ENCODE data around the gene METTL8. TPM values are rescaled to one million over a fixed set of nuclear protein-coding genes. Genes with fewer than 3 reads are reported as not detected.

Gene METTL8
- total and polyA plus RNA-seq, 4 experiments from 2014 or later = 11.2 to 22.1 (median 18.4) TPM

- POLR2A ChIA-PET (ENCODE audit: partially characterized antibody) = interaction anchor here (1.2 kb wide), 1 partner anchor 161 kb away, joined by 3 read pairs; no protein-coding TSS in a partner anchor
These were observed 113.1 kb downstream of the METTL8 start for GRCh38 chr2:171320731-171321130.

DNA sequence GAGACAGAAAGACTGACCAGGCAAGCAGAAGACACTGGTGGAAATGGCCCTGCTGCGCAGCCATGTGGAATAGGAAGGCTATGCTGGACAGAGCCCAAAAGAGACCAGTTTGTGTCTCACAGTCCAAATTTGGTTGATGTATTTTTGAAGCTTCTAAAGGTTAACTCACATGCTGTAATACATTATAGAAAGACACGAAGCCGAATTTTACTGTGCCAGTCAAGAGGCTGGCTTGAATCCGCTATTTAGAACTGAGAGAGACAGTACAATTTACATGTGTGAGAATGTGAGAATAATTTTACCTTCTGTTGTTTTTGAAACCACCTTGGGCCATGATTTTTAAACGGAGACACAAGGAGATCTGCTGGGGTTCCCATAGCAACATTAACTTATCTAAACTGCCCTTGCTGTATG lies 113.6 kb downstream of the METTL8 start:
- CTCF ChIA-PET (ENCODE audit: partially characterized antibody) = interaction anchor here (1.4 kb wide), 1 partner anchor 233 kb away, joined by 4 read pairs; no protein-coding TSS in a partner anchor
- Histone ChIP-seq H3K36me3 (ENCODE audit: insufficient read depth, low read length) (no peaks in the 10 kb centered on the region), H3K27me3 (ENCODE audit: insufficient read depth, low read length) (no peaks in the 10 kb centered on the region), H3K4me1 (ENCODE audit: insufficient read depth, low read length) (peaks cover 44% of the 10 kb centered on the region), H3K9me3 (ENCODE audit: control insufficient read depth in 1 of 2, low read length in 2 of 2) (no peaks in the 10 kb centered on the region), H3K27ac (ENCODE audit: low read depth, low read length) (no peak overlapping the region), H3K4me3 (ENCODE audit: low read length in 2 of 2) (no peak overlapping the region)
- POLR2A ChIA-PET (ENCODE audit: partially characterized antibody) = interaction anchor here (1.2 to 2.4 kb wide), 2 partner anchors 159 to 160 kb away, joined by 3 to 9 read pairs; partner anchors contain the start of gene TLK1
- intact Hi-C loops (cut with micrococcal nuclease) = no loop called here
- DNase-seq = no peak
- Mint-ChIP-seq H3K27me3 (no peaks in the 10 kb centered on the region), H3K4me3 (peak overlapping the region in 6 of 8 donors; percentile 40 to 81 (median 62)), H3K36me3 (peaks cover 8 to 14% of the 10 kb centered on the region in 2 donors), H3K4me1 (peaks cover 42 to 54% (median 50%) of the 10 kb centered on the region in 4 donors), H3K9me3 (no peaks in the 10 kb centered on the region), H3K27ac (peak overlapping the region; percentile 33 to 94 (median 75))

More at GRCh38 chr2:171320731-171321130, 113.1 kb downstream of the METTL8 start:
- H3K9me3 Mint-ChIP-seq = no peaks in the 10 kb centered on the region
- Histone ChIP-seq H3K27ac (ENCODE audit: low read depth, low read length) (no peak overlapping the region), H3K4me3 (ENCODE audit: low read length in 2 of 2) (no peak overlapping the region), H3K4me1 (ENCODE audit: insufficient read depth, low read length) (peaks cover 50% of the 10 kb centered on the region), H3K36me3 (ENCODE audit: insufficient read depth, low read length) (no peaks in the 10 kb centered on the region), H3K9me3 (ENCODE audit: control insufficient read depth in 1 of 2, low read length in 2 of 2) (no peaks in the 10 kb centered on the region), H3K27me3 (ENCODE audit: insufficient read depth, low read length) (no peaks in the 10 kb centered on the region)
- peaks cover 43 to 59% (median 51%) of the 10 kb centered on the region in 4 donors for H3K4me1 Mint-ChIP-seq
- no peaks in the 10 kb centered on the region for H3K27me3 Mint-ChIP-seq
- CTCF ChIA-PET (ENCODE audit: partially characterized antibody) = interaction anchor here (1.1 to 1.4 kb wide), 3 partner anchors 13 to 234 kb away, joined by 3 to 4 read pairs (median 3); no protein-coding TSS in a partner anchor
- peak overlapping the region in 2 of 8 donors; percentile 17 to 31 for H3K4me3 Mint-ChIP-seq
- intact Hi-C loops (cut with micrococcal nuclease) = no loop called here
- DNase-seq = no peak
- peaks cover 8 to 14% of the 10 kb centered on the region in 2 donors for H3K36me3 Mint-ChIP-seq
- peak overlapping the region; percentile 6 to 82 (median 66) for H3K27ac Mint-ChIP-seq

GRCh38 chr2:171319164-171319810 lies 114.5 kb downstream of the METTL8 start:
- intact Hi-C loops (cut with micrococcal nuclease) = loop anchor here (2.0 to 5.0 kb wide), 3 partner anchors 72 to 347 kb away; partner anchors contain the start of gene TLK1
- POLR2A ChIA-PET (ENCODE audit: partially characterized antibody) = interaction anchor here (0.6 to 2.4 kb wide), 4 partner anchors 8 to 165 kb away, joined by 3 to 16 read pairs (median 6); partner anchors contain the start of gene TLK1

DNA sequence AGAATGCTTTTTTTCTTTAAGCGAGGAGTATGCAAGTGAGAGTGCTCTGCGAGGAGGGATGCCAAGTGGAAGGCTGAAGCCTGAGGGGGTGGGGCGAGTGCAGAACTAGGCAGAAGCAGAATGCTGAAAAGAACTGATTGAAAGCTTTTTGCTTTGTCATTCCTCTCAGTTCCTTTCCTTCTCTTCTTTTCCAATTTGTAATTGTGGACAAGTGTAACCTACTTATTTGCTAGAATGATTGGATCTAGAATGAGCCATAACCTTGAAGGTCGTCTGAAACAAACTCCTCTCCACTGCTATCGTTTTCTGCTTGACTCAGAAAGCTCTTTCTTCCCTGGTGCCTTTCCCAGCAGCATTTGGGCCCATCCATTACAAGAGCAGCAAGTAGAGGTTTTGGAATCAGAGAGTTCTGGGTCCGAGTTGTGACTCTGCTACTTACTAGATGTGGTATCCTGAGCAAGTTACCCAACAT lies 115.3 kb downstream of the METTL8 start:
- POLR2A ChIA-PET (ENCODE audit: partially characterized antibody) = interaction anchor here (0.6 to 2.4 kb wide), 4 partner anchors 9 to 157 kb away, joined by 3 to 16 read pairs (median 6); partner anchors contain the start of gene TLK1
- intact Hi-C loops (cut with micrococcal nuclease) = loop anchor here (2.0 to 5.0 kb wide), 3 partner anchors 71 to 346 kb away; partner anchors contain the start of gene TLK1
- H3K27me3 ChIP-seq (ENCODE audit: insufficient read depth, low read length) = no peaks in the 10 kb centered on the region
- peak overlapping the region; percentile 43 to 90 (median 71) for H3K27ac Mint-ChIP-seq
- no peak overlapping the region for H3K4me3 ChIP-seq (ENCODE audit: low read length in 2 of 2)
- peaks cover 3 to 5% of the 10 kb centered on the region in 2 donors for H3K36me3 Mint-ChIP-seq
- H3K4me1 Mint-ChIP-seq = peaks cover 40 to 44% (median 43%) of the 10 kb centered on the region in 4 donors
- H3K9me3 Mint-ChIP-seq = peaks cover 0 to 3% (median 0%) of the 10 kb centered on the region in 8 donors
- H3K27me3 Mint-ChIP-seq = no peaks in the 10 kb centered on the region
- DNase-seq = no peak
- H3K27ac ChIP-seq (ENCODE audit: low read depth, low read length) = no peak overlapping the region
- H3K36me3 ChIP-seq (ENCODE audit: insufficient read depth, low read length) = no peaks in the 10 kb centered on the region
- peaks cover 43% of the 10 kb centered on the region for H3K4me1 ChIP-seq (ENCODE audit: insufficient read depth, low read length)
- CTCF ChIA-PET (ENCODE audit: partially characterized antibody) = interaction anchor here (0.8 to 2.8 kb wide), 3 partner anchors 8 to 157 kb away, joined by 3 to 13 read pairs (median 4); no protein-coding TSS in a partner anchor
- no peaks in the 10 kb centered on the region for H3K9me3 ChIP-seq (ENCODE audit: control insufficient read depth in 1 of 2, low read length in 2 of 2)
- H3K4me3 Mint-ChIP-seq = peak overlapping the region in 7 of 8 donors; percentile 6 to 82 (median 69)

More at GRCh38 chr2:171319164-171319810, 114.5 kb downstream of the METTL8 start:
- Mint-ChIP-seq H3K4me3 (peak overlapping the region; percentile 66 to 82 (median 77)), H3K36me3 (peaks cover 7 to 13% of the 10 kb centered on the region in 2 donors), H3K27ac (peak overlapping the region; percentile 43 to 94 (median 77)), H3K4me1 (peaks cover 41 to 51% (median 48%) of the 10 kb centered on the region in 4 donors), H3K27me3 (no peaks in the 10 kb centered on the region), H3K9me3 (no peaks in the 10 kb centered on the region)
- DNase-seq = peak; percentile 47 to 75 (median 56)
- CTCF ChIA-PET (ENCODE audit: partially characterized antibody) = interaction anchor here (0.7 to 2.8 kb wide), 3 partner anchors 7 to 18 kb away, joined by 3 to 13 read pairs (median 4); no protein-coding TSS in a partner anchor
- H3K27me3 ChIP-seq (ENCODE audit: insufficient read depth, low read length) = no peaks in the 10 kb centered on the region
- H3K36me3 ChIP-seq (ENCODE audit: insufficient read depth, low read length) = no peaks in the 10 kb centered on the region
- no peaks in the 10 kb centered on the region for H3K9me3 ChIP-seq (ENCODE audit: control insufficient read depth in 1 of 2, low read length in 2 of 2)
- H3K4me1 ChIP-seq (ENCODE audit: insufficient read depth, low read length) = peaks cover 43% of the 10 kb centered on the region
- peak overlapping the region; percentile 37 for H3K27ac ChIP-seq (ENCODE audit: low read depth, low read length)
- no peak overlapping the region for H3K4me3 ChIP-seq (ENCODE audit: low read length in 2 of 2)

DNA sequence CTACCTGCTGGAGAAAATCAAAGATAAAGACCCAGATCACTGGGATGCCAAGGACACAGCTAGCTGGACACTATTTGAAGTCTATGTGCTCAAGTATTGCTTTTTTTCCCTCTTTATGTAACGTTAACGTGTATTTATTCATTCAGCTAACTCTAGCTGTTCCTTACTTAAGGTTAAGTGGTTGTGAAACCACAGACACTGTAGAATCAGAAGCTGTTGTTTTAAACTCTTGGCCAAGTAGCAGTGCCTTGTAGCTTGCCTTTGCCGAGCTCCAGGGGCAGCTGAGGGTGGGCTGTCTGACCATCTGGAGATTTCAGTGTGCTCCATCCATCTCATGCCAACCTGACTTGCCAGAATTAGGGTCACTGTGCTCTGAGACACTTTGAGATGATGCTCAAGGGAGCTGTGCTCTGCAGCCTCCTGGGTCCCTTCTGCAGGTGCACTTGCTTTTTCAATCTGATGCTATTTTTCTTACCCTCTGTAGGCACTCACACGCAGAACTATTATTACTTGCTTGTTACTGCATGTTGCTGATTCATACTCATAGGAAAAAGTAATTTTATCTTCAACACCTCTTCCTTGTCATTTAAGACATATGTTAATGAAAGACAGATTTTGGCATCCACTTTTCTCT lies 116.2 kb downstream of the METTL8 start:
- Mint-ChIP-seq H3K4me3 (peak overlapping the region in 3 of 8 donors; percentile 4 to 24 (median 13)), H3K4me1 (peaks cover 40 to 44% (median 42%) of the 10 kb centered on the region in 4 donors), H3K27ac (peak overlapping the region in 6 of 7 donors; percentile 13 to 59 (median 36)), H3K36me3 (peaks cover 3 to 4% of the 10 kb centered on the region in 2 donors), H3K27me3 (no peaks in the 10 kb centered on the region), H3K9me3 (peaks cover 0 to 3% (median 0%) of the 10 kb centered on the region in 8 donors)
- peaks cover 43% of the 10 kb centered on the region for H3K4me1 ChIP-seq (ENCODE audit: insufficient read depth, low read length)
- no peaks in the 10 kb centered on the region for H3K36me3 ChIP-seq (ENCODE audit: insufficient read depth, low read length)
- intact Hi-C loops (cut with micrococcal nuclease) = loop anchor here (2.0 to 5.0 kb wide), 3 partner anchors 70 to 345 kb away; partner anchors contain the start of gene TLK1
- H3K27me3 ChIP-seq (ENCODE audit: insufficient read depth, low read length) = no peaks in the 10 kb centered on the region
- H3K4me3 ChIP-seq (ENCODE audit: low read length in 2 of 2) = no peak overlapping the region
- ChIA-PET CTCF (ENCODE audit: partially characterized antibody) (interaction anchor here (0.8 to 2.8 kb wide), 3 partner anchors 9 to 156 kb away, joined by 3 to 13 read pairs (median 3); no protein-coding TSS in a partner anchor), POLR2A (ENCODE audit: partially characterized antibody) (interaction anchor here (0.6 to 2.4 kb wide), 6 partner anchors 10 to 1236 kb away, joined by 3 to 16 read pairs (median 3); partner anchors contain the start of gene TLK1)
- no peak overlapping the region for H3K27ac ChIP-seq (ENCODE audit: low read depth, low read length)
- no peaks in the 10 kb centered on the region for H3K9me3 ChIP-seq (ENCODE audit: control insufficient read depth in 1 of 2, low read length in 2 of 2)
- no peak for DNase-seq

- Histone ChIP-seq H3K36me3 (ENCODE audit: insufficient read depth, low read length) (no peaks in the 10 kb centered on the region), H3K27ac (ENCODE audit: low read depth, low read length) (no peak overlapping the region), H3K27me3 (ENCODE audit: insufficient read depth, low read length) (no peaks in the 10 kb centered on the region), H3K9me3 (ENCODE audit: control insufficient read depth in 1 of 2, low read length in 2 of 2) (no peaks in the 10 kb centered on the region), H3K4me3 (ENCODE audit: low read length in 2 of 2) (no peak overlapping the region), H3K4me1 (ENCODE audit: insufficient read depth, low read length) (peaks cover 43% of the 10 kb centered on the region)
- Mint-ChIP-seq H3K27me3 (no peaks in the 10 kb centered on the region), H3K4me1 (peaks cover 40 to 44% (median 42%) of the 10 kb centered on the region in 4 donors), H3K9me3 (peaks cover 0 to 7% (median 2%) of the 10 kb centered on the region in 8 donors), H3K4me3 (no peak overlapping the region), H3K36me3 (peaks cover 5 to 6% of the 10 kb centered on the region in 2 donors), H3K27ac (peak overlapping the region in 3 of 7 donors; percentile 33 to 50 (median 41))
- POLR2A ChIA-PET (ENCODE audit: partially characterized antibody) = interaction anchor here (0.6 to 2.4 kb wide), 3 partner anchors 11 to 100 kb away, joined by 3 to 16 read pairs (median 3); no protein-coding TSS in a partner anchor
- intact Hi-C loops (cut with micrococcal nuclease) = loop anchor here (5.0 kb wide), 2 partner anchors 70 to 345 kb away; no protein-coding TSS in a partner anchor
- CTCF ChIA-PET (ENCODE audit: partially characterized antibody) = interaction anchor here (0.8 to 2.8 kb wide), 3 partner anchors 9 to 153 kb away, joined by 3 to 13 read pairs (median 4); no protein-coding TSS in a partner anchor
- no peak for DNase-seq
These were observed 116.9 kb downstream of the METTL8 start for GRCh38 chr2:171316755-171317337.
